CD4-positive, CD25-positive, alpha-beta regulatory T cell (primary cell): ENCODE data around the gene CDC42EP2. TPM values are rescaled to one million over a fixed set of nuclear protein-coding genes. Genes with fewer than 3 reads are reported as not detected.
A peak's percentile ranks its signal among the peaks of the same experiment; 100 is the strongest.

Source experiments
- ATAC-seq, 2 donors: fragments of 150-1000 bp; cut with Tn5 transposase; one replicate each; pipeline ENCODE4 v1.10.0; 2021; ENCODE audit warnings: low read depth in 2 of 2, moderate number of reproducible peaks in 2 of 2, moderate library complexity in 1 of 2
- DNase-seq, 3 donors: peaks; one replicate each; pipeline versions ENCODE4 v3.0.0 to v3.0.0-alpha.2; 2012 to 2022; ENCODE audit warnings: mixed read lengths in 1 of 3
- H3K27ac ChIP-seq: one replicate; pipeline ENCODE4 v1.7.0; 2013; ENCODE audit warnings: mild to moderate bottlenecking, low read length; ENCODE audit not compliant: insufficient read depth, poor library complexity, severe bottlenecking
- H3K27me3 ChIP-seq: one replicate; pipeline ENCODE4 v1.7.0; 2013; ENCODE audit warnings: low read length; ENCODE audit not compliant: control insufficient read depth, insufficient read depth
- H3K36me3 ChIP-seq: one replicate; pipeline ENCODE4 v1.7.0; 2013; ENCODE audit warnings: mild to moderate bottlenecking, low read length, moderate library complexity; ENCODE audit not compliant: control insufficient read depth, insufficient read depth
- H3K4me1 ChIP-seq: 2 replicates; pipeline ENCODE4 v1.7.0; 2013; ENCODE audit warnings: mild to moderate bottlenecking, low read length; ENCODE audit not compliant: insufficient read depth, control insufficient read depth, poor library complexity, severe bottlenecking
- H3K4me3 ChIP-seq: one replicate; pipeline ENCODE4 v1.7.0; 2013; ENCODE audit warnings: low read depth, mild to moderate bottlenecking, low read length, moderate library complexity
- H3K9me3 ChIP-seq, 2 experiments: 1 replicate in 1 of 2; 2 replicates in 1 of 2; pipeline ENCODE4 v1.7.0; 2013; ENCODE audit warnings: low read length in 2 of 2, mild to moderate bottlenecking in 1 of 2, moderate library complexity in 1 of 2; ENCODE audit not compliant: control insufficient read depth in 2 of 2
- H3K27ac Mint-ChIP-seq, 3 donors: one replicate each; pipeline ENCODE4 v1.8.0; 2020 to 2022; ENCODE audit warnings: mild to moderate bottlenecking in 3 of 3, mixed read lengths in 3 of 3, moderate library complexity in 2 of 3
- H3K27me3 Mint-ChIP-seq: one replicate; pipeline ENCODE4 v1.8.0; 2022; ENCODE audit warnings: mild to moderate bottlenecking, mixed read lengths
- H3K36me3 Mint-ChIP-seq: one replicate; pipeline ENCODE4 v1.8.0; 2020; ENCODE audit warnings: mixed read lengths
- H3K4me1 Mint-ChIP-seq, 4 donors: one replicate each; pipeline ENCODE4 v1.8.0; 2020 to 2022; ENCODE audit warnings: mixed read lengths in 4 of 4, mild to moderate bottlenecking in 1 of 4
- H3K4me3 Mint-ChIP-seq, 4 donors: one replicate each; pipeline ENCODE4 v1.8.0; 2020 to 2022; ENCODE audit warnings: mild to moderate bottlenecking in 4 of 4, mixed read lengths in 4 of 4, moderate library complexity in 3 of 4
- H3K9me3 Mint-ChIP-seq, 7 donors: one replicate each; pipeline ENCODE4 v1.8.0; 2020 to 2022; ENCODE audit warnings: mixed read lengths in 7 of 7, mild to moderate bottlenecking in 3 of 7, moderate library complexity in 2 of 7
- polyA plus RNA-seq, 4 donors: library from polyadenylated mRNA; unstranded; fragments of 300-500 nt; fragmentation: Illumina TruSeq; gene quantifications; one replicate each; pipeline ENCODE4 v1.2.3, GENCODE V29; 2021
- total RNA-seq: library from RNA; stranded (reverse); gene quantifications from one replicate; pipeline ENCODE4 v1.2.3, GENCODE V29; 2022

Gene CDC42EP2
- total and polyA plus RNA-seq, 5 donors from 2014 or later: 1.9 TPM; not detected in 4

DNA sequence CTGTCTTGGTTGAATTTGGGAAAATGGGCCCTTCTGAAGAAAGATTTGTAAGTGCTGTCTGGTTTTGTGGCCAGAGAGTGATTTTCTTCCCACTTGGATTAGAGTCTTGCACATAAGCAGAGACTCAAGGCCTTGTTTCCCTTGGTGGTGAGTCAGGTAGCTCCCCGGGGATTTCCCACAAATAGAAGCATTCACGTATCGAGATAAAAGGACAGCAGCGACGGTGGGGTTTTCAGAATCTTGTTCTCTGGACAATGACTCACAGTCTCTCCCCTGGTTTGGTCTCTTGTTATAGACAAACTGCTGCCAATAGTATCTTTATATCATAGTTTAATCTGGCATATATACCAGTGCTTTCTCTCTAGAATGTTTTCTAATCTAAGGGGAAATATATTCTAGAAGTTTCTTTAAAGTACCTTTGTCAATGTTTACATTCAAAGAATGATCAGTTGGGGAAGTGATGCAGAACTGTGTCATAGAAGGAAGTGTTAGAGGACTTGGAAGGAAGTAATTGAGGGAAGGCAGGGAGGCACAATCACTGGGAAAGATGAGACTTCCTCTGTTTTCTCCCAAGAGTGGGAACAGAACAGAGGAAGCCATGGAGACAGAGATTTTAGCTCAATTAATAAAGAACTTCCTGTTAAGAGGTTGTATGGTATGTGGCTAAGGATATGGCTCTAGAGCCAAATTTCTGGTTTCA is 34.8 kb upstream of the CDC42EP2 start:
- Histone ChIP-seq H3K36me3 (peaks cover 59% of the 10 kb centered on the region), H3K27me3 (no peaks in the 10 kb centered on the region), H3K4me1 (peaks cover 5% of the 10 kb centered on the region), H3K27ac (peak overlapping the region; percentile 65), H3K9me3 (no peaks in the 10 kb centered on the region), H3K4me3 (no peak overlapping the region)
- DNase-seq (peak in 2 of 3 donors; percentile 21 to 41), ATAC-seq (peak; percentile 63 to 92)
- H3K27ac Mint-ChIP-seq: peak overlapping the region; percentile 26 to 95 (median 82)
- H3K4me3 Mint-ChIP-seq: no peak overlapping the region
- no peaks in the 10 kb centered on the region for H3K27me3 Mint-ChIP-seq
- H3K9me3 Mint-ChIP-seq: no peaks in the 10 kb centered on the region
- H3K36me3 Mint-ChIP-seq: peaks cover 34% of the 10 kb centered on the region
- H3K4me1 Mint-ChIP-seq: peaks cover 5 to 17% (median 12%) of the 10 kb centered on the region in 4 donors

DNA sequence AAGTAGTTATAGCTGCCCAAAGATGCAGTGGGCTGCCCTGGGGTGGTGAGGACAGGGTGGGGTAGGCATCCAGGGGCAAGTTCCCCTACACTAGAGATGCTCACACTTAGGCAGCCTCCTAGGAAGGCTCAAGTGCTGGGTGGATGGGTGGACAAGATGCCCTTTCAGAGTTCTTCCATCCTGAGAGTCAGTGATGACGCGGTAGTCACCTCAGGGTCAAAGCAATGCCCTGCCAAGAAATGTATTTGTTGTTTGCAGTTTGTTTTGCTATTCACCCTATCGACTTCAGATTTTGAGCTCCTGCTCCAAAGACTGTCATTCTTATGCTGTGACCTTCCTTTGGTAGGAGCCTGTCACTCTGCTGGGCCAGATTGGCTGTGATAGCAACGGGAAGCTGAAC is 34.0 kb upstream of the CDC42EP2 start:
- peaks cover 5 to 17% (median 12%) of the 10 kb centered on the region in 4 donors for H3K4me1 Mint-ChIP-seq
- Histone ChIP-seq H3K36me3 (peaks cover 63% of the 10 kb centered on the region), H3K27me3 (no peaks in the 10 kb centered on the region), H3K9me3 (no peaks in the 10 kb centered on the region), H3K27ac (peak overlapping the region; percentile 65), H3K4me3 (no peak overlapping the region), H3K4me1 (peaks cover 5% of the 10 kb centered on the region)
- peaks cover 35% of the 10 kb centered on the region for H3K36me3 Mint-ChIP-seq
- no peaks in the 10 kb centered on the region for H3K27me3 Mint-ChIP-seq
- no peaks in the 10 kb centered on the region for H3K9me3 Mint-ChIP-seq
- H3K4me3 Mint-ChIP-seq: no peak overlapping the region
- DNase-seq (no peak), ATAC-seq (no peak)
- H3K27ac Mint-ChIP-seq: peak overlapping the region in 2 of 3 donors; percentile 26 to 82

DNA sequence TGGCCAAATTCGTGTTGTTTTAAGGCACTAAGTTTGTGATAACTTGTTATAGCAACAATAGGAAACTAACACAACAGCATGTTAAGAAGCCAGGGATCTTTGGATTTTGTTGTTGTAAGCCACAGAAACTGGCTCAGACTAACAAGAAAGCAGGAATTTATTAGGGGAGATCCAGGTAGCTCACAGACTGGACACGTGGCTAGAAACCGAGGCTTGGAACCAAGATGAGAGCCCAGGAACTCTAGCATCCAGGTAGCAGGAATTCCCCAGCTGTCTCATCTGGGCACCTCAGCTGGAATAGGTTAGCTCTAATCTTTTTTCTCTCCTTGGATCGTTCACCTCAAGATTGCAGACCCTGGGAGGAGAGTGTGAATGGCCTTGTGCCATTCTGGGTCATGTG is 28.0 kb upstream of the CDC42EP2 start:
- Histone ChIP-seq H3K27me3 (no peaks in the 10 kb centered on the region), H3K9me3 (no peaks in the 10 kb centered on the region), H3K4me3 (no peak overlapping the region), H3K4me1 (no peaks in the 10 kb centered on the region), H3K36me3 (peaks cover 60% of the 10 kb centered on the region), H3K27ac (no peak overlapping the region)
- ATAC-seq (no peak), DNase-seq (no peak)
- Mint-ChIP-seq H3K4me3 (no peak overlapping the region), H3K9me3 (no peaks in the 10 kb centered on the region), H3K4me1 (peaks cover 0 to 1% (median 0%) of the 10 kb centered on the region in 4 donors), H3K27ac (no peak overlapping the region), H3K36me3 (peaks cover 40% of the 10 kb centered on the region), H3K27me3 (no peaks in the 10 kb centered on the region)

DNA sequence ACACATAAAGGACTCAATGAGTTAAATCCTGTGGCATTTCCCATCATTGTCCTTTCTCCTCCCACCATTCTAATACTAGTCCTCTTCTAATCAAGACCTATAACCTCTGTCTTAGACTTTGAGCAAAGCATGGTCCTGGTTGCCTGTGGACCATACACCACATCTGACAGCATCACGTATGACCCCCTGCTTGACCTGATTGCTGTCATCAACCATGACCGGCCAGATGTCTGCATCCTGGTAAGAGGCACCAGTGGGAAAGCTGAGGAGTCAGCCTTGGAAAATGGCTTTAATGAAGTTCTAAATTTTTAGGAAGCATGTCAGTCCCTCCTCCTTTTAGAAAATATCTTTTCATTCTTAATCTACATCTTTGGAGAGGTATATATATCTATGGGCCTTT is 27.1 kb upstream of the CDC42EP2 start:
- Histone ChIP-seq H3K27ac (no peak overlapping the region), H3K9me3 (no peaks in the 10 kb centered on the region), H3K36me3 (peaks cover 53% of the 10 kb centered on the region), H3K4me1 (no peaks in the 10 kb centered on the region), H3K27me3 (no peaks in the 10 kb centered on the region), H3K4me3 (no peak overlapping the region)
- Mint-ChIP-seq H3K4me3 (no peak overlapping the region), H3K4me1 (peaks cover 0 to 1% (median 0%) of the 10 kb centered on the region in 4 donors), H3K27me3 (no peaks in the 10 kb centered on the region), H3K9me3 (no peaks in the 10 kb centered on the region), H3K27ac (peak overlapping the region in 2 of 3 donors; percentile 40 to 77), H3K36me3 (peaks cover 38% of the 10 kb centered on the region)
- ATAC-seq (no peak), DNase-seq (no peak)

DNA sequence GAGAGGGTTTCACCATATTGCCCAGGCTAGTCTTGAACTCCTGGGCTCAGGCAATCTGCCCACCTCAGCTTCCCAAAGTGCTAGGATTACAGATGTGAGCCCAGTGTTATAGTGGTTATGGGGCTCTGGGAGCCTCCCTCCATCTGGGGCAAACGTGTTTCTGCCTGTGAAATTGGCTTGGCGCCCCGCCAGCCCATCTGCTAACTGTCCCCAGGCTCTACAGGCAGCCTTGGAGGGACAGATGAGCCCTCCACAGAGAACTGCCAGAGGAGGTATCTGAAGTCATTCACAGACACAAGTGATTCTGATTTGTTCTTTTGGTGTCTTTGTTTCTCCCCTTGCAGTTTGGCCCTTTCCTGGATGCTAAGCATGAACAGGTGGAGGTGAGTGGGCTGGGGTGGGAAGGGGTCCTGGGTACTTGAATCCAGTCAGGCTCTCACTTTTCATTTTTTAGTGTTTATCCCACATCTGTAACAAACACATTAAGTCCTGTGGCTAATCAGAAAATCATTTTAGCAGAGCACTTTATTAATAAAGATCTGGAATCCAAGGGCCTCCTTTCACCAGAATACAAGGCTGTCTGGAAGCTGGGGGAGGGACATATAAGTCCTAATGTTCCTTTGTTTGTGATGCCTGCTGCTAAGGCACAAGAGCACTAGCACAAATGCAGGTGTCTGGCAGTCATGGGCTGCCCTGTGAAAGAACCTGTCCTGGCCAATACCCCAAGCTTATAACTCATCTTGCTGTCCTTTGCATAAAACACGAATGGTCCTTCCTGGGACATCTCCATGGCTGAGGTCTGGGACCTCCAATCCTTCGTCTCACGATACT is 25.7 kb upstream of the CDC42EP2 start:
- Histone ChIP-seq H3K4me1 (no peaks in the 10 kb centered on the region), H3K4me3 (no peak overlapping the region), H3K36me3 (peaks cover 55% of the 10 kb centered on the region), H3K27me3 (no peaks in the 10 kb centered on the region), H3K27ac (no peak overlapping the region), H3K9me3 (no peaks in the 10 kb centered on the region)
- ATAC-seq (no peak), DNase-seq (no peak)
- Mint-ChIP-seq H3K36me3 (peaks cover 49% of the 10 kb centered on the region), H3K27me3 (no peaks in the 10 kb centered on the region), H3K27ac (peak overlapping the region in 1 of 3 donors; percentile 53), H3K9me3 (no peaks in the 10 kb centered on the region), H3K4me3 (no peak overlapping the region), H3K4me1 (peaks cover 0 to 1% (median 0%) of the 10 kb centered on the region in 4 donors)

DNA sequence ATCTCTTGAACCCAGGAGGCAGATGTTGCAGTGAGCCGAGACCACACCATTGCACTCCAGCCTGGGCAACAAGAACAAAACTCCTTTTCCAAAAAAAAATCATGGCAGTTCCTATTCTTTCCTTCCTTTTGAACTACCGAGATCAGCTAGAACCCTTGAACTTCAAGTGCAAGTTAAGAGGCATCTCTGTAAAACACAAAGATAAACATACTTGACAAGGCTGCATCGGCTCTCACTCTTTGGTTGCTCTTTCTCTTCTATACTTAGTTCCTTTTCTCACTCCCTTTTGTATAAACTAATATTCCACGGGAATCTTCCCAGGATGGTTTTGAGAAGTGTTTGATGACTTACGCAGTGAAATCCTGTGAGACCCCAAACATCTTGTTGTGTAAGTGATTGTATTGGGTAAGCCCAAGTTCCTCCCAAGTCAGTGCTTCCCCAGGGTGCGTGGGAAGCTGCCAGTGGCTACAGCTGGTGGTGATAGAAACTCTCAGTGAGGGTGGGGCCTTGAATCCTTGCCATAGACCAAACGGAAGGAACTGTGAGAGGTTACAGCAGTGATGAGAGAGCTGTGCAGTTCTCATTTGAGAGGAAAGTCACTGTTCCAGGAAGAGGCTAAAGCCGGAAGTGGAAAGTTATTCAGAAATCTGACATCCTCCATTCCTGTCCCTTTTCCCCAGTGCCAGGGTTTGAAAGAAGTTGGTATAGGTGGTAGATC is 24.1 kb upstream of the CDC42EP2 start:
- H3K27me3 ChIP-seq: no peaks in the 10 kb centered on the region
- H3K27ac Mint-ChIP-seq: peak overlapping the region in 1 of 3 donors; percentile 92
- H3K4me1 ChIP-seq: no peaks in the 10 kb centered on the region
- H3K36me3 Mint-ChIP-seq: peaks cover 61% of the 10 kb centered on the region
- H3K27ac ChIP-seq: no peak overlapping the region
- H3K9me3 Mint-ChIP-seq: no peaks in the 10 kb centered on the region
- peaks cover 67% of the 10 kb centered on the region for H3K36me3 ChIP-seq
- DNase-seq (no peak), ATAC-seq (peak; percentile 42 to 52)
- no peak overlapping the region for H3K4me3 ChIP-seq
- H3K9me3 ChIP-seq: no peaks in the 10 kb centered on the region
- H3K4me1 Mint-ChIP-seq: peaks cover 0 to 1% (median 0%) of the 10 kb centered on the region in 4 donors
- H3K4me3 Mint-ChIP-seq: no peak overlapping the region
- H3K27me3 Mint-ChIP-seq: no peaks in the 10 kb centered on the region

DNA sequence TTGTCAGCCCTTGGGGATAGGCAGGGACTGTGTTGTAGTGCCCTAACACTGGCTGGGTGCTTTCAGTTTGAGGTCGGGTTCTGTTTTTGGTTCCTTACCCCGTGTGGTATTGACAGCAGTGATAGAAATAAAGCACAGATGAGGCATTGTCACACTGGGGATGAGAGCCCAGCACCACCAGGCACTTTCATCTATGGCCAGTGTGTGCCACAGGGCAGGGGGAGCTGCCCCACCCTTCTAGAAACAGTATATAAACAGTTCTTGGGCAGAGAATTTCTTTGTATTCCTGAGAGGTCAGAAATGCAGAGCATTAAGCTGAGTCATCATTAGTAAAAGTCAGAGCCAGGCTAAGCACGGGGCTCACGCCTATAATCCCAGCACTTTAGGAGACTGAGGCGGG is 23.1 kb upstream of the CDC42EP2 start:
- ATAC-seq: no peak

More for the DNA sequence above, 23.1 kb upstream of the CDC42EP2 start:
- DNase-seq: no peak
- Histone ChIP-seq H3K27me3 (no peaks in the 10 kb centered on the region), H3K9me3 (no peaks in the 10 kb centered on the region), H3K27ac (no peak overlapping the region), H3K4me1 (no peaks in the 10 kb centered on the region), H3K36me3 (peaks cover 70% of the 10 kb centered on the region), H3K4me3 (no peak overlapping the region)
- H3K27ac Mint-ChIP-seq: peak overlapping the region in 1 of 3 donors; percentile 23
- H3K27me3 Mint-ChIP-seq: no peaks in the 10 kb centered on the region
- no peak overlapping the region for H3K4me3 Mint-ChIP-seq
- H3K36me3 Mint-ChIP-seq: peaks cover 66% of the 10 kb centered on the region
- no peaks in the 10 kb centered on the region for H3K4me1 Mint-ChIP-seq
- no peaks in the 10 kb centered on the region for H3K9me3 Mint-ChIP-seq
